CD4-positive, CD25-positive, alpha-beta regulatory T cell (primary cell): Measurements from ENCODE around the gene PLIN5. TPM values are rescaled to one million over a fixed set of nuclear protein-coding genes. Genes with fewer than 3 reads are reported as not detected.

Experiments
- ATAC-seq, 2 donors: fragments of 150-1000 bp; cut with Tn5 transposase; one replicate each; pipeline ENCODE4 v1.10.0; 2021; ENCODE audit warnings: low read depth in 2 of 2, moderate number of reproducible peaks in 2 of 2, moderate library complexity in 1 of 2
- DNase-seq, 3 donors: peaks; one replicate each; pipeline versions ENCODE4 v3.0.0 to v3.0.0-alpha.2; 2012 to 2022; ENCODE audit warnings: mixed read lengths in 1 of 3
- H3K27ac ChIP-seq: one replicate; pipeline ENCODE4 v1.7.0; 2013; ENCODE audit warnings: mild to moderate bottlenecking, low read length; ENCODE audit not compliant: insufficient read depth, poor library complexity, severe bottlenecking
- H3K27me3 ChIP-seq: one replicate; pipeline ENCODE4 v1.7.0; 2013; ENCODE audit warnings: low read length; ENCODE audit not compliant: control insufficient read depth, insufficient read depth
- H3K36me3 ChIP-seq: one replicate; pipeline ENCODE4 v1.7.0; 2013; ENCODE audit warnings: mild to moderate bottlenecking, low read length, moderate library complexity; ENCODE audit not compliant: control insufficient read depth, insufficient read depth
- H3K4me1 ChIP-seq: 2 replicates; pipeline ENCODE4 v1.7.0; 2013; ENCODE audit warnings: mild to moderate bottlenecking, low read length; ENCODE audit not compliant: insufficient read depth, control insufficient read depth, poor library complexity, severe bottlenecking
- H3K4me3 ChIP-seq: one replicate; pipeline ENCODE4 v1.7.0; 2013; ENCODE audit warnings: low read depth, mild to moderate bottlenecking, low read length, moderate library complexity
- H3K9me3 ChIP-seq, 2 experiments: 1 replicate in 1 of 2; 2 replicates in 1 of 2; pipeline ENCODE4 v1.7.0; 2013; ENCODE audit warnings: low read length in 2 of 2, mild to moderate bottlenecking in 1 of 2, moderate library complexity in 1 of 2; ENCODE audit not compliant: control insufficient read depth in 2 of 2
- H3K27ac Mint-ChIP-seq, 3 donors: one replicate each; pipeline ENCODE4 v1.8.0; 2020 to 2022; ENCODE audit warnings: mild to moderate bottlenecking in 3 of 3, mixed read lengths in 3 of 3, moderate library complexity in 2 of 3
- H3K27me3 Mint-ChIP-seq: one replicate; pipeline ENCODE4 v1.8.0; 2022; ENCODE audit warnings: mild to moderate bottlenecking, mixed read lengths
- H3K36me3 Mint-ChIP-seq: one replicate; pipeline ENCODE4 v1.8.0; 2020; ENCODE audit warnings: mixed read lengths
- H3K4me1 Mint-ChIP-seq, 4 donors: one replicate each; pipeline ENCODE4 v1.8.0; 2020 to 2022; ENCODE audit warnings: mixed read lengths in 4 of 4, mild to moderate bottlenecking in 1 of 4
- H3K4me3 Mint-ChIP-seq, 4 donors: one replicate each; pipeline ENCODE4 v1.8.0; 2020 to 2022; ENCODE audit warnings: mild to moderate bottlenecking in 4 of 4, mixed read lengths in 4 of 4, moderate library complexity in 3 of 4
- H3K9me3 Mint-ChIP-seq, 7 donors: one replicate each; pipeline ENCODE4 v1.8.0; 2020 to 2022; ENCODE audit warnings: mixed read lengths in 7 of 7, mild to moderate bottlenecking in 3 of 7, moderate library complexity in 2 of 7
- polyA plus RNA-seq, 4 donors: library from polyadenylated mRNA; unstranded; fragments of 300-500 nt; fragmentation: Illumina TruSeq; gene quantifications; one replicate each; pipeline ENCODE4 v1.2.3, GENCODE V29; 2021
- total RNA-seq: library from RNA; stranded (reverse); gene quantifications from one replicate; pipeline ENCODE4 v1.2.3, GENCODE V29; 2022

The PLIN5 gene
- total and polyA plus RNA-seq, 5 donors from 2014 or later, result 0.07 to 0.97 (median 0.25) TPM; not detected in 2

- H3K27me3 ChIP-seq, result no peaks in the 10 kb centered on the region
- no peaks in the 10 kb centered on the region for H3K4me1 ChIP-seq
- no peaks in the 10 kb centered on the region for H3K36me3 ChIP-seq
- no peak for ATAC-seq
- Mint-ChIP-seq H3K9me3 (peaks cover 0 to 5% (median 1%) of the 10 kb centered on the region in 7 donors), H3K27ac (no peak overlapping the region), H3K27me3 (no peaks in the 10 kb centered on the region), H3K4me1 (peaks cover 0 to 4% (median 0%) of the 10 kb centered on the region in 4 donors), H3K36me3 (peaks cover 4% of the 10 kb centered on the region), H3K4me3 (no peak overlapping the region)
- H3K4me3 ChIP-seq, result no peak overlapping the region
- H3K27ac ChIP-seq, result no peak overlapping the region
- H3K9me3 ChIP-seq, result no peaks in the 10 kb centered on the region
- DNase-seq, result no peak
Observed at GRCh38 chr19:4553775-4554174, 18.8 kb upstream of the PLIN5 start.

GRCh38 chr19:4553092-4553695, 18.2 kb upstream of the PLIN5 start:
- Mint-ChIP-seq H3K27ac (peak overlapping the region in 1 of 3 donors; percentile 39), H3K27me3 (no peaks in the 10 kb centered on the region), H3K4me3 (no peak overlapping the region), H3K9me3 (peaks cover 0 to 5% (median 1%) of the 10 kb centered on the region in 7 donors), H3K36me3 (peaks cover 4% of the 10 kb centered on the region), H3K4me1 (peaks cover 0 to 4% (median 0%) of the 10 kb centered on the region in 4 donors)
- no peak for DNase-seq
- H3K27me3 ChIP-seq, result no peaks in the 10 kb centered on the region
- no peak overlapping the region for H3K4me3 ChIP-seq
- H3K36me3 ChIP-seq, result no peaks in the 10 kb centered on the region
- H3K27ac ChIP-seq, result no peak overlapping the region
- ATAC-seq, result no peak
- H3K4me1 ChIP-seq, result no peaks in the 10 kb centered on the region
- H3K9me3 ChIP-seq, result no peaks in the 10 kb centered on the region

GRCh38 chr19:4552525-4552819, 17.4 kb upstream of the PLIN5 start:
- peaks cover 0 to 5% (median 1%) of the 10 kb centered on the region in 7 donors for H3K9me3 Mint-ChIP-seq
- DNase-seq (no peak), ATAC-seq (no peak)
- Histone ChIP-seq H3K36me3 (no peaks in the 10 kb centered on the region), H3K27ac (no peak overlapping the region), H3K27me3 (no peaks in the 10 kb centered on the region), H3K4me3 (no peak overlapping the region), H3K9me3 (no peaks in the 10 kb centered on the region), H3K4me1 (no peaks in the 10 kb centered on the region)
- peaks cover 0 to 4% (median 0%) of the 10 kb centered on the region in 4 donors for H3K4me1 Mint-ChIP-seq
- H3K4me3 Mint-ChIP-seq, result no peak overlapping the region
- no peak overlapping the region for H3K27ac Mint-ChIP-seq
- peaks cover 3% of the 10 kb centered on the region for H3K27me3 Mint-ChIP-seq
- peaks cover 4% of the 10 kb centered on the region for H3K36me3 Mint-ChIP-seq

GRCh38 chr19:4550479-4551050, 15.5 kb upstream of the PLIN5 start:
- peaks cover 4% of the 10 kb centered on the region for H3K27me3 Mint-ChIP-seq
- Histone ChIP-seq H3K9me3 (no peaks in the 10 kb centered on the region), H3K4me3 (no peak overlapping the region), H3K27ac (no peak overlapping the region), H3K27me3 (no peaks in the 10 kb centered on the region), H3K4me1 (no peaks in the 10 kb centered on the region), H3K36me3 (no peaks in the 10 kb centered on the region)
- H3K4me1 Mint-ChIP-seq, result peaks cover 0 to under 1% (median 0%) of the 10 kb centered on the region in 4 donors
- DNase-seq (no peak), ATAC-seq (no peak)
- H3K4me3 Mint-ChIP-seq, result no peak overlapping the region
- peaks cover 4% of the 10 kb centered on the region for H3K36me3 Mint-ChIP-seq
- H3K9me3 Mint-ChIP-seq, result peaks cover 0 to 5% (median 1%) of the 10 kb centered on the region in 7 donors
- H3K27ac Mint-ChIP-seq, result no peak overlapping the region

- Histone ChIP-seq H3K4me3 (no peak overlapping the region), H3K4me1 (no peaks in the 10 kb centered on the region)
Observed at GRCh38 chr19:4550018-4550417, 15.0 kb upstream of the PLIN5 start.

GRCh38 chr19:4548238-4548584, 13.2 kb upstream of the PLIN5 start:
- ATAC-seq, result no peak

More at GRCh38 chr19:4550018-4550417, 15.0 kb upstream of the PLIN5 start:
- Histone ChIP-seq H3K27ac (no peak overlapping the region), H3K36me3 (no peaks in the 10 kb centered on the region), H3K27me3 (no peaks in the 10 kb centered on the region), H3K9me3 (no peaks in the 10 kb centered on the region)
- DNase-seq (no peak), ATAC-seq (no peak)
- H3K4me3 Mint-ChIP-seq, result no peak overlapping the region
- peaks cover 0 to 5% (median 1%) of the 10 kb centered on the region in 7 donors for H3K9me3 Mint-ChIP-seq
- peaks cover 4% of the 10 kb centered on the region for H3K27me3 Mint-ChIP-seq
- no peak overlapping the region for H3K27ac Mint-ChIP-seq
- H3K36me3 Mint-ChIP-seq, result peaks cover 4% of the 10 kb centered on the region
- H3K4me1 Mint-ChIP-seq, result no peaks in the 10 kb centered on the region

GRCh38 chr19:4547303-4548237, 12.5 kb upstream of the PLIN5 start:
- H3K4me3 ChIP-seq, result no peak overlapping the region
- no peaks in the 10 kb centered on the region for H3K9me3 ChIP-seq
- no peaks in the 10 kb centered on the region for H3K36me3 Mint-ChIP-seq
- H3K27me3 Mint-ChIP-seq, result peaks cover 4% of the 10 kb centered on the region
- no peak for ATAC-seq
- no peaks in the 10 kb centered on the region for H3K36me3 ChIP-seq
- DNase-seq, result peak in 1 of 3 donors; percentile 17
- H3K9me3 Mint-ChIP-seq, result peaks cover 0 to 3% (median 0%) of the 10 kb centered on the region in 7 donors
- H3K4me1 ChIP-seq, result no peaks in the 10 kb centered on the region
- H3K27me3 ChIP-seq, result no peaks in the 10 kb centered on the region
- no peak overlapping the region for H3K4me3 Mint-ChIP-seq
- H3K27ac ChIP-seq, result no peak overlapping the region
- H3K27ac Mint-ChIP-seq, result peak overlapping the region in 1 of 3 donors; percentile 48
- H3K4me1 Mint-ChIP-seq, result no peaks in the 10 kb centered on the region

More at GRCh38 chr19:4548238-4548584, 13.2 kb upstream of the PLIN5 start:
- Mint-ChIP-seq H3K27ac (no peak overlapping the region), H3K4me1 (no peaks in the 10 kb centered on the region), H3K36me3 (peaks cover 4% of the 10 kb centered on the region), H3K9me3 (peaks cover 0 to 5% (median 0%) of the 10 kb centered on the region in 7 donors), H3K4me3 (no peak overlapping the region), H3K27me3 (peaks cover 4% of the 10 kb centered on the region)
- no peaks in the 10 kb centered on the region for H3K27me3 ChIP-seq
- H3K4me3 ChIP-seq, result no peak overlapping the region
- H3K4me1 ChIP-seq, result no peaks in the 10 kb centered on the region
- H3K27ac ChIP-seq, result no peak overlapping the region
- no peak for DNase-seq
- no peaks in the 10 kb centered on the region for H3K36me3 ChIP-seq
- no peaks in the 10 kb centered on the region for H3K9me3 ChIP-seq
